Loucy (cell line): ENCODE results near the gene HELQ.

ENCODE experiments used
- EZH2phosphoT487 ChIP-seq: fragments of 200-600 bp; IDR thresholded peaks from 2 replicates; pipeline ENCODE4 v1.6.1; 2018; ENCODE audit warnings: antibody characterized with exemption, mild to moderate bottlenecking, moderate library complexity, borderline replicate concordance
- TF ChIP-seq, protein P1 (sequence below): fragments of 200-600 bp; sonication (generic); conservative IDR thresholded peaks from 2 replicates; pipeline ENCODE4 v1.5.1; 2014; ENCODE audit warnings: mild to moderate bottlenecking, antibody characterized with exemption, low read length

DNA sequence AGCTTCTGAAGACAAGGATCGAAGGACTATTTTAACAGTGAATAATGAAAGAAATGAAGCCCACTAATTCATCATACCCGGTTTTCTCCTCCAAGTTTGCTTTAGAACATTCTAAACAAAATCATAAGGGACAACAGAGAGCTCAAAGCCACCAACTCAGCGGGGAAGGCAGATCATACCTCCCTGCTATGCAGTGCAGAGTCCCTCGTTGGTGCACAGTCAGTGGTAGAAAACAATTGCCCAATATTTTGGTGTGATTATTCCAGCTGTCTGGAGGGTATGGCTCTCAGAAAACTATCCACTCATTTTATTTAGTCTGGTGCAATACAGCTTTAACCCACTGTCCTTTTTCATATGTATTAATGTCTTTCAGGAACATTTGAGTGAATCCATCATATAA, 61.7 kb downstream of the HELQ start:
- TF ChIP-seq, protein P1, sequence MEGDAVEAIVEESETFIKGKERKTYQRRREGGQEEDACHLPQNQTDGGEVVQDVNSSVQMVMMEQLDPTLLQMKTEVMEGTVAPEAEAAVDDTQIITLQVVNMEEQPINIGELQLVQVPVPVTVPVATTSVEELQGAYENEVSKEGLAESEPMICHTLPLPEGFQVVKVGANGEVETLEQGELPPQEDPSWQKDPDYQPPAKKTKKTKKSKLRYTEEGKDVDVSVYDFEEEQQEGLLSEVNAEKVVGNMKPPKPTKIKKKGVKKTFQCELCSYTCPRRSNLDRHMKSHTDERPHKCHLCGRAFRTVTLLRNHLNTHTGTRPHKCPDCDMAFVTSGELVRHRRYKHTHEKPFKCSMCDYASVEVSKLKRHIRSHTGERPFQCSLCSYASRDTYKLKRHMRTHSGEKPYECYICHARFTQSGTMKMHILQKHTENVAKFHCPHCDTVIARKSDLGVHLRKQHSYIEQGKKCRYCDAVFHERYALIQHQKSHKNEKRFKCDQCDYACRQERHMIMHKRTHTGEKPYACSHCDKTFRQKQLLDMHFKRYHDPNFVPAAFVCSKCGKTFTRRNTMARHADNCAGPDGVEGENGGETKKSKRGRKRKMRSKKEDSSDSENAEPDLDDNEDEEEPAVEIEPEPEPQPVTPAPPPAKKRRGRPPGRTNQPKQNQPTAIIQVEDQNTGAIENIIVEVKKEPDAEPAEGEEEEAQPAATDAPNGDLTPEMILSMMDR: no peak
- no peak for TF ChIP-seq EZH2phosphoT487
